ENCODE measurements around the gene SLC35F3.

Gene SLC35F3

DNA sequence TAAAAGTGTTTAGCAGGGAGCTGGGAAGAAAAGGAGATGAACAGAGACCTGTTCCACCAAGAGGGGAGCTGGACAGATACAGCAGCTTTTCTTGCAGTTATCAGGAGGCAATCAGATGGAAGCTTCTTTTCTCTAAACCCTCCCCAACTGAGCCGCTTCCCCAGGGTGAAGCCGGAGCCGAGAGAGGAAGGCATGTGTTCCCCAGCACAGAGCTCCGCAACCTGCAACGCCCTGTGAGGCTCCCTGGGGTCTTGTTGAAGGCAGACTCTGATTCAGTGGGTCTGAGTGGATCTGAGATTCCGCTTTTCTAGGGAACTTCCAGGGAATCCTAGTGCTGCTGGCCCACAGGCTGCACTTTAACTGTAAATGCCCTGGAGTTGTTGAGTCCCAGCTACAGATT, 329.7 kb downstream of the SLC35F3 start:
- TF ChIP-seq, protein P1, sequence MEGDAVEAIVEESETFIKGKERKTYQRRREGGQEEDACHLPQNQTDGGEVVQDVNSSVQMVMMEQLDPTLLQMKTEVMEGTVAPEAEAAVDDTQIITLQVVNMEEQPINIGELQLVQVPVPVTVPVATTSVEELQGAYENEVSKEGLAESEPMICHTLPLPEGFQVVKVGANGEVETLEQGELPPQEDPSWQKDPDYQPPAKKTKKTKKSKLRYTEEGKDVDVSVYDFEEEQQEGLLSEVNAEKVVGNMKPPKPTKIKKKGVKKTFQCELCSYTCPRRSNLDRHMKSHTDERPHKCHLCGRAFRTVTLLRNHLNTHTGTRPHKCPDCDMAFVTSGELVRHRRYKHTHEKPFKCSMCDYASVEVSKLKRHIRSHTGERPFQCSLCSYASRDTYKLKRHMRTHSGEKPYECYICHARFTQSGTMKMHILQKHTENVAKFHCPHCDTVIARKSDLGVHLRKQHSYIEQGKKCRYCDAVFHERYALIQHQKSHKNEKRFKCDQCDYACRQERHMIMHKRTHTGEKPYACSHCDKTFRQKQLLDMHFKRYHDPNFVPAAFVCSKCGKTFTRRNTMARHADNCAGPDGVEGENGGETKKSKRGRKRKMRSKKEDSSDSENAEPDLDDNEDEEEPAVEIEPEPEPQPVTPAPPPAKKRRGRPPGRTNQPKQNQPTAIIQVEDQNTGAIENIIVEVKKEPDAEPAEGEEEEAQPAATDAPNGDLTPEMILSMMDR (IDR thresholded peaks at IDR 0.05; ENCODE audit: extremely low read depth, insufficient read depth, missing control alignments): no peak
- in situ Hi-C loops (cut with MboI; ENCODE audit: low pct_unique_long_range_greater_than_20kb, low sequenced_read_pairs, unreplicated experiment): no loop called here
- no peak for DNase-seq (ENCODE audit: low spot score)

DNA sequence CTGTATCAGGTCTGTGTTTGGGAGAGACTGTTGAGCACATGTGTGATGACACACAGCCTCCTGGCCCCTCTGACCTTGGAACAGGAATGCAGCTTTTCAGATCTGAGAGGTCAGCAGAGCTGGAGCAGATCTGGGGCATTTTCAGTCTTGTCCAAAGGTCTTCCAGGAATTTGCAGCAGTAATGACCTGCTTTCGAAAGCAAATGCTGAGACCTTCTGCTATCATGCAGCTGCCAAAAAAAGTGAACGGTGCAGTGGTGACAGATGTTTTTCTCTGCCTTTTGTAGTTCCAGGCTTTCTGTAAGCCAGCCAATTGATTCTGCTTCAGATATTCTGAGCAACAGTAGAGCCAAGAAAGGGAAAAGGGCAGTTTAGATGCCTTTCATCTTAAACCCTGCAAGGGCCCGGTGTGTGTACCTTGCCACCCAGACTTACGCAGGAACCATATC, 331.0 kb downstream of the SLC35F3 start:
- TF ChIP-seq, protein P1 (IDR thresholded peaks at IDR 0.05; ENCODE audit: extremely low read depth, insufficient read depth, missing control alignments): no peak
- in situ Hi-C loops (cut with MboI; ENCODE audit: low pct_unique_long_range_greater_than_20kb, low sequenced_read_pairs, unreplicated experiment): no loop called here
- DNase-seq (ENCODE audit: low spot score): no peak

DNA sequence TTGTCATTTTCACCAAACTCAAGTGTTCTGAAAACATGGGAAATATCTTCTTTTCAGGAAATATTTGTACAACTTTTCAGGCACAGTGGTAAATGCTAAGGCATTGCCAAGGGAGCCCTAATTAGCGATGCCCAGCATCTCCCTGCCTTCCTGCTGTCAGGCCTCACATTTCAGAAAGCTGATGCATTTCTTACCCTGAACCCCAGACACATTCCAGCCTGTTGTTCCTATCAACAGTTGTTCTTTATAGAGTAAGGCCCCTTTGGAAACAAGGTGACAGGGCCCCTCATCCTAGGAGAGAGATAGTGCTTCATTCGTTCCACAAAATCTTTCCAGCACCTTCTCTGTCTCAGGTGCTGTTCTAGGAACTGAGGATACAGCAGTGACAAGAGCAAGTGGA, 332.9 kb downstream of the SLC35F3 start:
- in situ Hi-C loops (cut with MboI; ENCODE audit: low pct_unique_long_range_greater_than_20kb, low sequenced_read_pairs, unreplicated experiment): no loop called here
- TF ChIP-seq, protein P1 (IDR thresholded peaks at IDR 0.05; ENCODE audit: extremely low read depth, insufficient read depth, missing control alignments): no peak
- DNase-seq (ENCODE audit: low spot score): no peak

DNA sequence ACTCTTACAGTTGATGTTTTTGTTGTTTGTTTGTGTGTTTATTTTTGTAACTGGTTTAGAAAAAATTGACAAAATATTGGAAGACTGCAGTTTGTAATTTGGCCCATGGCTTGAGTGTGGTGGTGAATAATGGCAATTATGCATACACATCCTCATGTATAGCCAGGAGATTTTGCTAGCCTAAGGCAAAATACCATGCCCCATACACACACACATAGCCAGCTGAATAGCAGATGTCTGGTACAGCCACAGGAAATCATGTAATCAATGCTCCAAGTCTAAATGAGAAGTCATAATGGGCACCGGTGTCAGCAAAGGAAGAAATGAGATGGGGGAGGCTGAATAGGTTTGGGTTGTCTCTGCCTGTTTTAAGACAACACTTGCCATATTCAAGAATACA, 333.6 kb downstream of the SLC35F3 start:
- no peak for DNase-seq (ENCODE audit: low spot score)
- TF ChIP-seq, protein P1 (IDR thresholded peaks at IDR 0.05; ENCODE audit: extremely low read depth, insufficient read depth, missing control alignments): no peak
- in situ Hi-C loops (cut with MboI; ENCODE audit: low pct_unique_long_range_greater_than_20kb, low sequenced_read_pairs, unreplicated experiment): no loop called here

DNA sequence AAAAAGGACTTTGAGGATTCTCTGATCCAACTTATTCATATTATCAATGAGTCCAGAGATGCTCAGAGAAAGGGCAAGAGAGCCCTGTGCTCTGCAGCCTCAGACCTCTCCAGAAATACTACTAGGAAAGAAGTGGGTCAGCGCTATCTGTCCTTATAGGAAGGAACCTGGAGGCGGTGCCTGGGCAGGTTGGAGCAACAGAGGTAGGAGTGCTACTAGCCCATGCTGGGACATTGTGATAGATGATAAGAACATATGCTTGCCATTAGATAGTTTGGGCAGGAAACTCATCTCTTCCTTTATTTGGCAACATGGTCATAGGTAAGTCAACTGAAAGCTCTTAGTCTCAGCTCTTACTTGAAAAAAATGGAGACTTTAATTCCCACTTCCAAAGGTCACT, 335.0 kb downstream of the SLC35F3 start:
- no peak for DNase-seq (ENCODE audit: low spot score)
- TF ChIP-seq, protein P1 (IDR thresholded peaks at IDR 0.05; ENCODE audit: extremely low read depth, insufficient read depth, missing control alignments): no peak
- in situ Hi-C loops (cut with MboI; ENCODE audit: low pct_unique_long_range_greater_than_20kb, low sequenced_read_pairs, unreplicated experiment): no loop called here

DNA sequence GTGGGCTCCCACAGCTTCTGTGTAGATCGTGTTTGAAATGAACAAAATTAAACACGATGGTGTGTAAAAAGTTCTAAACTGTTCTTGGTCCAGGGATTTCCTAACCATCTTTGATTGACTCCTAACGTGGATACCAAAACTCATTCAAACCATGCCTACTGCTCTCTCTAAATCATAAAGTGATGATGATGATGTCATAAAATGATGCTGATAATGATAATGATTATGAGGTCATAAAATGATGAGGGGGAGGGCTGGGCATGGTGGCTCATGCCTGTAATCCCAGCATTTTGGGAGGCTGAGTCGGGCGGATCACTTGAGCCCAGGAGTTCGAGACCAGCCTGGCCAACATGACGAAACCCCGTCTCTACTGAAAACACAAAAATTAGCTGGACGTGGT, 335.5 kb downstream of the SLC35F3 start:
- TF ChIP-seq, protein P1 (IDR thresholded peaks at IDR 0.05; ENCODE audit: extremely low read depth, insufficient read depth, missing control alignments): no peak
- no peak for DNase-seq (ENCODE audit: low spot score)
- in situ Hi-C loops (cut with MboI; ENCODE audit: low pct_unique_long_range_greater_than_20kb, low sequenced_read_pairs, unreplicated experiment): no loop called here

DNA sequence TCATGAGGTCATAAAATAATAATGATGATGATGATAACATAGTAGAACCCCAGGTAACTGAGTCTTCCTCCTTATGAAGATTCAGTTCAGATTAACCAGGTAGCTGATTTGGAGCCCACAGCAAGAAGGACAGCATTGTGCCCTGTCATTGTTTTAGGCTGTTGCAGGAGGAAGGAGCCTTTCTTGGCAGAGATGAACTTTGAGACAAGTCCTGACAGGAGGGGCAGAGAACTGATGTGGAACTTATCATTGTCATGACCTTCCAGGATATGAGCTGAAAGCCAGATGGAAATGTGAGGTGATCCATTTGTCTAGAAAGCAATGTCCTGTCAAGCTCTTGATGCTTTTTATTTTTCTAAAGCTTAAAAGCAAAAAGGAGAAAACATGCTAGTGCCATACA, 336.2 kb downstream of the SLC35F3 start:
- in situ Hi-C loops (cut with MboI; ENCODE audit: low pct_unique_long_range_greater_than_20kb, low sequenced_read_pairs, unreplicated experiment): no loop called here
- no peak for DNase-seq (ENCODE audit: low spot score)
- TF ChIP-seq, protein P1 (IDR thresholded peaks at IDR 0.05; ENCODE audit: extremely low read depth, insufficient read depth, missing control alignments): no peak
